VCaP (cell line): ENCODE data around the gene ANKFN1.
"Not testable (repeated sequence)": the region's sequence is repeated elsewhere in the genome, so short reads cannot be mapped to it uniquely, and the experiment has no call there.

Experiments
- H3K27ac ChIP-seq: fragments of 450-650 bp; 2 replicates; pipeline ENCODE4 v1.5.1; 2017
- CTCF ChIP-seq: fragments of 450-650 bp; conservative IDR thresholded peaks from 2 replicates; pipeline ENCODE4 v1.5.1; 2017; ENCODE audit warnings: mild to moderate bottlenecking, moderate library complexity

The ANKFN1 gene

GRCh38 chr17:56262803-56263202, 109.5 kb downstream of the ANKFN1 start:
- no peak for TF ChIP-seq CTCF

GRCh38 chr17:56269556-56270389, 116.5 kb downstream of the ANKFN1 start:
- H3K27ac ChIP-seq: no peak overlapping the region
- TF ChIP-seq CTCF: no peak

More at GRCh38 chr17:56262803-56263202, 109.5 kb downstream of the ANKFN1 start:
- peak overlapping the region; percentile 33 for H3K27ac ChIP-seq

GRCh38 chr17:56274491-56274890, 121.2 kb downstream of the ANKFN1 start:
- no peak for TF ChIP-seq CTCF
- H3K27ac ChIP-seq: no peak overlapping the region

- no peak for TF ChIP-seq CTCF
- no peak overlapping the region for H3K27ac ChIP-seq
These were observed 131.2 kb downstream of the ANKFN1 start for GRCh38 chr17:56284482-56284881.

GRCh38 chr17:56288786-56289185, 135.5 kb downstream of the ANKFN1 start:
- H3K27ac ChIP-seq: not testable (repeated sequence)

- no peak overlapping the region for H3K27ac ChIP-seq
- no peak for TF ChIP-seq CTCF
These were observed 136.0 kb downstream of the ANKFN1 start for GRCh38 chr17:56289321-56289720.

GRCh38 chr17:56290101-56290801, 137.0 kb downstream of the ANKFN1 start:
- H3K27ac ChIP-seq: no peak overlapping the region
- no peak for TF ChIP-seq CTCF

GRCh38 chr17:56290802-56291118, 137.5 kb downstream of the ANKFN1 start:
- no peak overlapping the region for H3K27ac ChIP-seq
- TF ChIP-seq CTCF: no peak
